Inflammatory macrophage treated with lipopolysaccharide for 1 hour (primary cell): ENCODE measurements around the gene PSMG2.
"Not testable (repeated sequence)": the region's sequence is repeated elsewhere in the genome, so short reads cannot be mapped to it uniquely, and the experiment has no call there.

ENCODE experiments used
- DNase-seq, 2 donors: peaks; one replicate each; pipeline ENCODE4 v3.0.0-alpha.2; 2020 to 2022

Gene PSMG2

DNA sequence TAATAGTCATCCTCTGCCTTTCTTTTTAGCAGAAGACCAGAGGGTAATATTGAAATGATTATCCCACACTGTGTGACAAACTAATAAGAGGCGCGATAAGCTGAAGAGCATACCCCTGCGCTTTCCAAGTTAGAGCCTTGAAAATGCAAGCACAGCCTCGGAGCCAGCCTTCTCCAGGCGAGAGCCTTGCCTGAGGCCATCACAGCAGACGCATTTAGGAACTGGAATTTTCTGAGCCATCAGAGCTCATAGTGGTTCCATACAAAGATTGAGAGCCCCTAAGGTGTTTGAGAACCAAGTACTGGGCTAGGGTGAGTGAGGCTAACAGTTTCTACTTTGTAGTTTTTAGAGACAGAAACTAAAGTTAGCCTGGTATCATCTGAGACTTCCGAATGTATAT lies 19.9 kb downstream of the PSMG2 start:
- DNase-seq, result no peak

DNA sequence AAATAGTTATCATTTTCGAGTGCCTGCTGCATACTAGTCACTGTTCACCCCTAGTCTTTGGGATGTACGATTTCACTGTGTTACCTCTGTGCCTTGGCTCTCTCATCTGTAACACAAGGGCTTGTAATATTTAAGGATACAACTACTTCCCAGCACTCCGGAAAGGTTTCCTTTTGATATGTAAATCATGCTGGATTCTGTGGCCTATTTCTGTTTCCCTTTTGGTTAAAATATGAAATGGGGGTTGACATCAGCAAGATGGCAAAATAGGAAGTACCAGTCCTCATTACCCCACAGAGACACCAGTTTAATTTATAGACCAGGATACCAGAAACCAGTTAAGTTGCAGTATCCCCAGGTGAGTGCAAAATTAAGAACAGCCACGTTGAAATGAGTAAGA lies 23.5 kb downstream of the PSMG2 start:
- peak in 1 of 2 donors; percentile 32 for DNase-seq

DNA sequence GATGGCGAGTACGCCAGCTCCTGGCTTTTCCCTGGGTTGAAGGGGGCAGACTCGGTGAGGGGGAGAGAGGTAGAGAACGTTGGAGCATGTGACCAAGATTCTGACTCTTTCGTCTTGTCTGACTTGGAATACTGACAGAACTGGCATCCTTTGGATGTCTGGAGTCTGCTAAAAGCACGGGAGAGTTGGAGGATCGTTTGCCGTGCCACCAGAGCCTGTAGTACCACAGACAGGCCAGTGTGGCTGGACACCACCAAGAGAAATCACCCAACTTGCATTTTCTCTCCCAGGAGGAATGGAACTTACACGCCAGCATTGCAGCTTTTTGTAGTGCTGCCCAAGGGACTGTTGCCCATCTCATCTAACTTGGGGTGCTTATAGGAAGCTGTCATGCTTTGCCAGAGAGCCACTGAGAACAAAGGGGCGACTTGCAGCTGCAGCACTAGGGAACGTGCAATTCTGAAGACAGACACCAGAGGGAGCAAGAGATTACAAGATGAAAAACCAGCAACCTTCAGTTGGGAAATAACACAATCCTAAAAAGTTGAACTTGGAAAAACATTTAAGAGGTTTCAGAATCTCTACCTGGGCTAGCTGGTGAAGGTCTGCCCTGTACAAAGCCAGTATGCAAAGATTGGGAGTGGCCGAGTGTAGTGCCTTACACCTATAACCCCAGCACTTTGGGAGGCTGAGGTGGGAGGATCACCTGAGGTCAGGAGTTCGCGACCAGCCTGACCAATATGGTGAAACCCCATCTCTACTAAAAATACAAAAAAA lies 24.1 kb downstream of the PSMG2 start:
- DNase-seq, result peak; percentile 38 to 92

DNA sequence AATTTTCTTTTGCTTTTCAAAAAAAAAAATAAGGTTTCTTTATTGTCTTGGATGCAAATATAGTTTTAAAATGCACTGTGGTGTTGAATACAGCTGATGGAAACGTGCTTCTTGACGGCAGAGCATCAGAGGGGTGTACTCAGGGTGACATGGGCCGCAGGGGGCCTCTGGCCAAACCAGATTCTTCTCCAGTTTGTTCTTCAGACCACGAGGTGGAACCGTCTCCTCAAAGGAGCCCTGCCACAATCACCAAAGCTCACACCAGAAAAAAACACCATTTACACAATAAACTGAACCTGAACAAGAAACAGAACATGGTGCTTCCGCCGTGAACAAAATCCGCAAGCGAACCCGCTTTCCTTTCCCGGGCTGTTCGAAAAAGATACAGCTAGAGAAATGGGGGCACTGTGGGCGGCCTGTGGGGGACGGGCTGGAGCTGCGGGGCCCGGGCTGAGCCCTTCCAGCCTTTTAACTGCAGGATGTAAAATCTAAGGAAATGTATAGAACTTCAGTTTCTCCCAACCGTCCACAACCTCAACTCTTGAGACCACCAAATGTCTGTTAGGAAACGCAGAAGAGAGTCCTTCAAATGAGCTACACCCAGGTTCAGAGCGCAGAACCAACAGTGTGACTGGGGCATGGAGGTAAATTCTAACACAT lies 34.5 kb downstream of the PSMG2 start:
- DNase-seq, result no peak

DNA sequence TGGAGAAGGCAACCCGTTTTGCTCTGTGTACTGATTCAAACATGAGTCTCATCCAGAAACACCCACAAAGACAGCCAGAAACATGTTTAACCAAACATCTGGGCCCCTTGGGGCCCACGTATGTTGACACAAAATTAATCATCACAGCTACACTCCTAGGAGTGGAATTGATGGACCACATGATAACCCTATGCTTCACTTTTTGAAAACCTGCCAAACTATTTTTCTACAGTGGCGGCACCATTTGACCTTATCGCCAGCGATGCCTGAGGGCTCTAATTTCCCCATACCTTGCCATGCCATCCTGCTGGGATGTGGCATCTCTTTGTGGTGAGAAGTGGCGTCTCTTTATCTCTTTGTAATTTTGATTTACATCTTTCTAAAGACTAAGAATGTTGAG lies 38.5 kb downstream of the PSMG2 start:
- DNase-seq, result no peak

DNA sequence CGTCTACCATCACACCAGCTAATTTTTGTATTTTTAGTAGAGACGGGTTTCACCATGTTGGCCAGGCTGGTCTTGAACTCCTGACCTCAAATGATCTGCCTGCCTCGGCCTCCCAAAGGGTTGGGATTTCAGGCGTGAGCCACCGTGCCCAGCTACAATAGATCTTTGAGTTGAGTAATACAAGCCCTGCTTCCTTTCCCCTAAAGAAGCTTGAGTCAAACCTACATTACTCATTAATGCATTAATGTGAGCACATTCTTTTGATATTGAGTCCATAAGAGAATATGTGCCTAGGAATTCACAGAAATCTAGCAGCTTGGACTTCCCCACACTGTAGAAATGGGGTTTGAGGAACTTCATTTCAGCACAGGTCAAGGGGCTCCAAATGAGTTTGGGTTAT lies 39.6 kb downstream of the PSMG2 start:
- DNase-seq, result peak; percentile 40 to 41

DNA sequence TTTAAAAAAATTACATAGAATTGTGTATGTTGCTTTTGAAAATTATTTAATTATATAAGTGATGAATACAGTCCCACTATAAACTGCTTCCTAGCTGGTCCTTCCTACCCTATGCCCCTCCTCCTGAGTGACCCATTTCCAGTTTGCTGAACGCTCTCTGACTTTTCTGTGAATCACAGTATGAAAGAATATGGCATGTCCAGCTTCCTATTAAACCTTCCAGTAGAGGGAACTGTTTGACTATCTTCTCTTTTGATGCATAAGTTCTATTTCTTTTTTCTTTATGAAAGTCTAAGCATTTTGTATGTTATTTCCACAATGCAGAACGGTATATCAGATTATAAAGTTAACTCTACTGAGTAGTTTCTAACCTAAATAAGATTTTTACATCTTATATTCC lies 41.3 kb downstream of the PSMG2 start:
- DNase-seq, result peak; percentile 47 to 71

DNA sequence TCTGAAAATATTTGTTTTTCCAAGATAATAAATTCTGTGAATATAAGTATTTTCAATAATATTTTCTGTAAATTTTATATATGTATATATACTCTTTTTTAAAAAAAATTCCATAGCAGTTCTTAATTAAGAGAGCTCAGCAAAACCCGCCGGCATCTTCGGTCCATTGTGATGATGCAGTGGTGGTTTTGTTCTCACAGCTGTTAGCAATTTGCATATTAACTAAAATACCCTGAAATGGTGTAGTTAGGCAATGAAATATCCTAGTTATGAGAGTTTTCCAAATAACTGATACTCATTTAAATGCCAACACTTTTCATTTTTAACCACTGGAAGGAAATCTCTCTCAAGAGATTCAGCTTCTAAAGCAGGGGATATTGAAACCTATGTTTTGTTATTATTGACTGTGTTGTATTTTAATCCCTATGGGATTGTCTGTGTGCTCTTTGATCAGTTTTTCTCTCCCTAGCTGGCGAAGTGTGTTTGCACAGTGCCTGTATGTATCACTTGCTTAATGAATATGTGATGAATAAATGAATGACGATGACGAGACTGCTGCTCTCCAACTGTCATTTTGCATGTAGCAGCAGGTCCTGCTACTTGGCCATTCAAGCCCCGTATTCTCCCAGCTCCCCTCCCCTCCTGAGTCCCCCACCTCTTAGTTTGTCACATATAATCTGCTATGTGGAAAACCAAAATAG lies 42.4 kb downstream of the PSMG2 start:
- DNase-seq, result no peak

DNA sequence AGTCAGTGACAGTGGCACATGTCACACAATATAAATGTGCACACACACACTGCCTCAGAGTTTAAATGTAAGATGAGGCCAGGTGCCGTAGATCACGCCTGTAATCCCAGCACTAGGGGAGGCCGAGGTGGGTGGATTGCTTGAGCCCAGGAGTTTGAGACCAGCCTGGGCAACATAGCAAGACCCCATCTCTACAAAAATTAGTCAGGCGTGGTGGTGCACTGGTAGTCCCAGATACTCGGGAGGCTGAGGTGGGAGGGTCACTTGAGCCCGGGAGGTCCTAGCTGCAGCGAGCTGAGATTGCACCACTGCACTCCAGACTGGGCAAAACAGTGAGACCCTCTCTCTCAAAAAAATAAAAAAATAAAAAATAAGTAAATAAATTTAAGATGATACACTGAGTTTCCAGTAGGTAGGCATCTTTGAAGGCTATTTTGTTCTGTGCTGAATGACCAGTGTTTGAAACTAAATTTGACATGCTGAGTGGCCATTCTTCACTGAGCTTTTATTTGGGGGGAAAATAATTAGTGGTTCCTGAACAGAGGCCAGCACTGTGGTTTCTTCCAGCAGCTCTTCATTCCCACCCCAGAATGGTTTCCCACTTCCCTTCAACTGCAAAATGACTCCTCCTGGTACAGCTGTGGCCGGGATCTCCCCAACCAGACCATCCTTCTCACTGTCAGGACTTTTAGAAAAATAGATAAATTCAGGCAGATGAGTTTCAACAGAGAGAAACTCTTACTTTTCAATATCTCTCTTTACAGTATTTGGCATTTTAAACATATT lies 44.9 kb downstream of the PSMG2 start:
- no peak for DNase-seq

DNA sequence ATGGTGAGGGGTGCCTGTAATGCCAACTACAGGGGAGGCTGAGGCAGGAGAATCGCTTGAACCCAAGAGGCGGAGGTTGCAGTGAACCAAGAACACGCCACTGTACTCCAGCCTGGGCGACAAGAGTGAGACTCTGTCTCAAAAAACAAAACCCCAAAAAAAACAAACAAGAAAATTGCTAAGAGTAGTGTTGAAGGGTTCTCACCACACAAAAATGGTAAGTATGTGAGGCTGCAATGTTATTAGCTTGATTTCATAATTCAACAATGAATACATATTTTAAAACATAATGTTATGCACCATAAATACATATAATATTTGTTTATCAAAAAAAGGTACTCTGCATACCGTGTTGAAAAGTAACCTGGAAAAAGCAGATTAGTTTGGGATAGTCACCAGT lies 45.8 kb downstream of the PSMG2 start:
- no peak for DNase-seq

DNA sequence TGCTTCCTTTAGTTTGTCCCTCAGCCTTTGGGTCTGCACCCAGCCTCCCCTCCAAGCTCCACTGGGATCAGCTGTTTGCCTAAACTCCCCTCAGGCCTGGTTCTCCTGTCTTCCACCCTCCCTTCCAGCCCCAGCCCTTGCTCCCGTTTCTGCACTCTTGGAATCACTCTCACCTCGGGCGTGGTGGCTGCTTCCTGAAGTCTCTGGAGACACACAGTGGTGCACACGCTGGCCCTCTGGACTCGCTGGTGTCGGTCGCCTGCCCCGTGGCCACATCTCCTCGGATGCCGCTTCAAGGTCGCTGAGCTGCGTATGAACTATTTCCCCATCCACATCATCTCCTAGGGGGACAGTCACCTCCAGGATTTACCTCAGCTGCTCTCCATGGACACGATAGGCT lies 46.3 kb downstream of the PSMG2 start:
- no peak for DNase-seq

DNA sequence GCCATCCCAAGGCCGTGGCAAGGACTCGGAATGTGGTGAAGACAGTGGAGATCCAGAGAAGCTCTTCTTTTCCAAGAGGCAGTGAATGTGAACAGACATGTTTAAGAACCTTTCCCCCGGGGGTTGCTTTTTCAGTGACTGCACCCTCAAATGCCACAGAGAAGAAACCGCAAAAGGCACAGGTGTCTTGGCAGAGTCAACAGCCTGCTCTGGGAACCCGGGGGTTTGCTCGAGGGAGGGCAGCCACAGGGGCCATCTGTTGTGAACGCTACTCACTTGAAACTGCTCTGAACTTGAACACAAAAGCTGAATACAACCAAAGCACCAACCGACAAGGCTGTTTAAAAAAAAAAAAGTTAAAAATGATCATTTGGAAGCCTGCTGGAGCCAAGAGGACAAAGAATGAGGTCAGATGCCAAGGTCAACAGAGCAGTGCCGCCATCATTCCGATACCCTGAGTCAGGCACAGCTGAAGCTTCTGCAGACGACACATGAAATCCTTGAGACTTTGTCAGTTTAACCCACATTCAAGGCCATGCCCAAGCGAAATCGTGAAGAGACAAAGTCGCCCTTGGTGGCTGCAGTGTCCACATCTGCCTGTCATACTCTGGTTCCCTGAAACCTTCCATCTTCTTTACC lies 47.4 kb downstream of the PSMG2 start:
- no peak for DNase-seq

DNA sequence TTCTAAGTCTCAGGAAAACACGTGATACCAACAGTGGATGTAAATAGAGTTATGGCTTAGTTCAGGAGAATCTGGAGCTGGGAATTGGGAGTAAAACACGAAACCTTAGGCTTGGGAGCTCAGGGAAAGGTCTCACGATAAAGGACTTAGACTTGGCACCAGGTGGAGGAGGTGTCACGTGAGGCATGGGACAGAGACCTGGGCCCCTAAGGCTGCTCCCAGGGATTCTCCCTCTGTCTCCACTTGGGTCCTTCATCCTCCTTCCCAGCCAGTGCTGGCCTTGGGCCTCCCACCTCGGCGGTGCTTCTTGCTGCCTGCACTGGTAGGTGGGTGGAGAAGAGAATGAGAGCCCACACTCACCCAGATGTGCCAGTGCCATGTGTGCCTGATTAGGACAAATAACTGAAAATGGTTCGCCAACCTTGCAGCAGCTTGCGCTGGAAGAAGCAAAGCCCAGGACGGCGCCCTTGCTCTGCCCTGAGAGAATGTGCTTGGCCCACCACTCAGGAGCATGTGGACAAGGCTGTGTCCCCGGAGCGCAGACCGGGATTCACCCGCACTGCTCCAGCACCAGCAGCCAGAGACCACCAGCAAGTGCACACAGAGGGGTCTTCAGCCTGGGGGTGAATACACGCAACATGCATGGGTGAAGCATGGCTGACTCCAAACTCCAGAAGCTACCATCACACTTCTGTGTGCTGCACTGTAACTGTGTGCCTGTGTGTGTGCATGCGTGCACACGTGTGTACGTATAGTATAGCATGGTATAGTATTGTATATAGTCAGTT lies 48.1 kb downstream of the PSMG2 start:
- DNase-seq, result no peak

DNA sequence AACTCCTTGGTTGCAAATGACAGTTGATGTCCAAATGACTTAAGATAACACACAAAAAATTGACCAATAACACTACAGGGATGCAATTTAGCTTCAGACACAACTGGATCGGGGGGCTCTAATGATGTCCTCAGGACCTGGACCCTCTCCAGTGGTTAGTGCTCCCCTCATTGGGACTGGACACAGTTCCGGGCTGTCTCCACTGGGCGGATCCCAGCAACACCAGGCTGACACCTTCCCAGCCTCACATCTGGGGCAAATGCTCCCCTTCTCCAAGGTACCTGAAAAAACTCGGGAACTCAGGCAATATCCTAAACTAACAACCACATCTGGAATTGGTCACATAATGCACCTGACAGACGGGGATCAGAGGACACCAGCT lies 48.7 kb downstream of the PSMG2 start:
- no peak for DNase-seq

DNA sequence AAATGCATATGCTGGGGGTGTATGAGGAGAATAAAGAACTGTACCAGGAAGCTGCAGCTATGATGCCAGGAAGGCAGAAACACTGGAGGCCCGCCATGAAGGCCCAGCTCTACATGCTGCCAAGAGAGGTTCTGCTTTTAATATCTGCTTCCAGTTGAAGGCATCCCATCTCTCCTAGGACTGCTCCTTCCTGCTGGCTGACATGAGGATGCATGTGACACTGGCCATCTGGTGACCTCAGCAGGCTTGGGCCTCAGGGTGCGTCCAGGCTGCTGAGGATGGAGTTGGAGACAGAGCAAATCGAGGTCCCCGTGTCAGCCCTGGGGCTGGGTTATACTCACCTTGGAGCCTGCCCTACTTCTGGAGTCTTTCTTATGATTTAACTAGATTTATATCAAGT lies 49.0 kb downstream of the PSMG2 start:
- no peak for DNase-seq

DNA sequence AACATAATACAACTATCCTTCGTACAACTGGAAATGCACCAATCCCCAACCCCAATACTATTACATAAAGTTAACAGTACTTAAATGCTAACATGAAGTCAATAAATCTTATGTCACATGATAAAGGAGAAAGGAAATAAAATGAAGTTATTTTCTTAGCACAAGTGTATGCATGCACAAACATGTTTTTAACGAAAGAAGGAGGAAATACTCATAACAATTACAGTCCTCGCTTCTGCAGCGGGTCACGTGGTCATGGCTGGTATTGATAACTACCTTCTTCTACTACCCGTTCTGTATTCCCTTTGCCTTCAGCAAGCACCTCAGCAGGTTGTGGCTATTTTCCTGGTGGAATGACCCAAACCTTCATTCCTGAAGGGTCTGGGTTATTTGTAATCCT lies 51.7 kb downstream of the PSMG2 start:
- DNase-seq, result no peak

DNA sequence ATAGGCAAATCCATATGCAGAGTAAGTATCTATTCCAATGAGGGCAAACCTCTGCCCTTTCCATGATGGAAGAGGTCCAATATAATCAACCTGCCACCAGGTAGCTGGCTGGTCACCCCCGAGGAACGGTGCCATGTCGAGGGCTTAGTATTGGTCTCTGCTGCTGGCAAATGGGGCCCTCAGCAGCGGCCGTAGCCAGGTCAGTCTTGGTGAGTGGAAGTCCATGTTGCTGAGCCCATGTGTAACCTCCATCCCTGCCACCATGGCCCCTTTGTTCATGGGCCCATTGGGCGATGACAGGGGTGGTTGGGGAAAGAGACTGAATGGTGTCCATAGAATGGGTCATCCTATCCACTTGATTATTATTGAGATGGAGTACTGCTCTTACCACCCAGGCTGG lies 52.8 kb downstream of the PSMG2 start:
- DNase-seq, result not testable (repeated sequence)

DNA sequence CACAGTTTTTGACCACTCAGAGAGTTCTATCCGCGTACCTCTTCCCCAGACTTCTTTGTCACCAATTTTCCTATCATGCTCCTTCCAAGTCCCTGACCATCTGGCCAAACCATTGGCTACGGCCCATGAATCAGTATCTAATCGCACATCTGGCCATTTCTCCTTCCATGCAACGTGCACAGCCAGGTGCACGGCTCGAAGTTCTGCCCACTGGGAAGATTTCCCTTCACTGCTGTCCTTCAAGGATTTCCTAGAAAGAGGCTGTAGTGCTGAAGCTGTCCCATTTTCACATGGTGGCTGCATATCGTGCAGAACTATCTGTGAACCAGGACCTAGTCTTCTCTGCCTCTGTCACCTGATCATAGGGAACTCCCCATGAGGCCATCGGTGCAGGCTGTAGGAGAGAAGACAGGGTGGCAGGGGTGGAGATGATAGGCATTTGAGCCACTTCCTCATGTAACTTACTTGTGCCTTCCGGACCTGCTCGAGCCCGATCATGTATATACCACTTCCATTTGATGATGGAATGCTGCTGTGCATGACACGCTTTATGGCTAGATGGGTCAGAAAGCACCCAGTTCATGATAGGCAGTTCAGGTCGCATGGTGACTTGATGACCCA lies 53.9 kb downstream of the PSMG2 start:
- peak in 1 of 2 donors; percentile 38 for DNase-seq

DNA sequence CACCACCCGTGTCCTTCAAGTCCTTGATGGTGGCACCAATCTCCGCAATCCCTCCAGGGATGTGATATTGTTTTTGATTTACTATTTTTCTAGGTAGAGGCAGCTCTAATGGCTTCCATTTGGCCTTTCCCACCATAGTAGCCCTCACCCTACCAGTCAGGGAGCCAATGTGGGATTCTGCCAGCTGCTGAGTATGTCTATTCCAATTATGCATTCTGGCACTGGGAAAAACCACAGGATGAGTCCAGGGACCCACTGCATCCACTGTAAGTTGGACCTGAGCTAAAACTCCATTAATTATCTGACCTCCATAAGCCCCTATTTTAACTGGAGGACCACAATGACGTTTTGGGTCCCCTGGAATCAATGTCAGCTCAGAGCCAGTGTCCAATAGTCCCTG lies 55.7 kb downstream of the PSMG2 start:
- not testable (repeated sequence) for DNase-seq

DNA sequence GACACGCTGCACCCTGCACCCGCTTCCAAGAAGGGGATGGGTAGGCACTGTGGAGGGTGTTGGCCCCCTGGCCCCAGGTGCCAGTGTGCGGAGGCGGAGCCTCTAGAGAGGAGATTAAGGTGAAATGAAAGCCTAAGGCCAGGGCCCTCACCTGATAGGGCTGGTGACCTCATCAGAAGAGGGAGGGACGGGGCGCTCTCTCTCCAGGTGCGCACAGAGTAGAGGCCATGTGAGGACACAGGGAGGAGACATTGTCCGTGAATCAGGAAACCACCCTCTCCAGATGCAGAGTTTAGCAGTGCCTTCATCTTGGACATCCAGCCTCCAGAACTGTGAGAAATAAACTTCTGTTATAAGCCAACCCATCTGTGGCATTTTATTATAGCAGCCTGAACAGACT lies 62.3 kb downstream of the PSMG2 start:
- no peak for DNase-seq

DNA sequence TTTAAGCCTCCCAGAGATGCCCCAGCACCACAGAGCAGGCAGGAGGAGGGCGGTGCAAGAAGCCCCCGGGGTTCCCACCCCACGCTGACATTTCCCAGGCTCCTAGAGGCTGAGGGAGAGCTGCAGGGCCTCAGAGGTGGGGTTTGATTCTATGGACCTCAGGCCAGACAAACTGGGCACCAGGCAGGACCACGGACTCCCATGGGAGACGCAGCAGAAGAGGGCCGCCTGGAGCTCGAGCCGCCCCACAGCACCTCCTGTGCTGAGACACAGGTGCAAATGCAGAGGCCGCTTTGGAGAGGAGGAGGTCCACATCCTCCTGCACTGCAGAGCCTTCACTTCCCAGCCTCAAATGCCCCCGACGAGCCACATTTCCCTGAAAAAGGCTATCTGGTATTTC lies 62.7 kb downstream of the PSMG2 start:
- DNase-seq, result no peak
